Keratinocyte (primary cell): ENCODE results near the gene KIN. TPM values are rescaled to one million over a fixed set of nuclear protein-coding genes. Genes with fewer than 3 reads are reported as not detected.

Experiments
- DNase-seq: peaks from one replicate; pipeline ENCODE4 v3.0.0-alpha.2; 2011; ENCODE audit warnings: low read depth, missing footprints, low spot score
- FAIRE-seq: peaks from 2 replicates; lab custom pipeline; 2011; peaks lifted over from hg19 to GRCh38; lab: Jason Lieb, UNC
- H2AFZ ChIP-seq: 2 replicates; pipeline ENCODE4 v1.6.0; 2012; ENCODE audit warnings: low read length, control low read depth, inconsistent platforms; ENCODE audit not compliant: control insufficient read depth
- H3K27ac ChIP-seq: 2 replicates; pipeline ENCODE4 v1.5.1; 2011; ENCODE audit warnings: low read length; ENCODE audit not compliant: control insufficient read depth, insufficient read depth
- H3K27me3 ChIP-seq: 3 replicates; pipeline ENCODE4 v1.6.0; 2011; ENCODE audit warnings: low read length; ENCODE audit not compliant: control insufficient read depth, insufficient read depth; ENCODE audit errors: extremely low read depth
- H3K36me3 ChIP-seq, 2 experiments: 2 replicates in 1 of 2; 3 replicates in 1 of 2; pipeline ENCODE4 v1.5.1; 2011; ENCODE audit warnings: low read length in 2 of 2, mild to moderate bottlenecking in 1 of 2; ENCODE audit not compliant: control insufficient read depth in 2 of 2, insufficient read depth in 2 of 2; ENCODE audit errors: extremely low read depth in 1 of 2
- H3K4me1 ChIP-seq: 3 replicates; pipeline ENCODE4 v1.5.1; 2011; ENCODE audit warnings: low read length; ENCODE audit not compliant: control insufficient read depth, insufficient read depth; ENCODE audit errors: extremely low read depth
- H3K4me2 ChIP-seq: 3 replicates; pipeline ENCODE4 v1.6.0; 2011; ENCODE audit warnings: low read depth, low read length; ENCODE audit not compliant: control insufficient read depth, insufficient read depth; ENCODE audit errors: extremely low read depth
- H3K4me3 ChIP-seq, 3 experiments: fragments of 200-600 bp in 1 of 3; sonication (generic) in 1 of 3; 2 replicates in 2 of 3; 3 replicates in 1 of 3; pipeline ENCODE4 v1.5.1; 2011 to 2016; ENCODE audit warnings: low read length in 3 of 3, mild to moderate bottlenecking in 3 of 3, control low read depth in 2 of 3, inconsistent platforms in 1 of 3, low read depth in 1 of 3, mixed read lengths in 1 of 3, mixed run types in 1 of 3, moderate library complexity in 1 of 3; ENCODE audit not compliant: control insufficient read depth in 2 of 3, insufficient read depth in 2 of 3; ENCODE audit errors: extremely low read depth in 1 of 3
- H3K79me2 ChIP-seq: 2 replicates; pipeline ENCODE4 v1.6.0; 2012; ENCODE audit warnings: low read length; ENCODE audit not compliant: control insufficient read depth, insufficient read depth
- H3K9ac ChIP-seq: 3 replicates; pipeline ENCODE4 v1.6.0; 2011; ENCODE audit warnings: low read length; ENCODE audit not compliant: control insufficient read depth, insufficient read depth; ENCODE audit errors: extremely low read depth
- H3K9me1 ChIP-seq: 3 replicates; pipeline ENCODE4 v1.6.0; 2011; ENCODE audit warnings: low read length; ENCODE audit not compliant: control insufficient read depth, insufficient read depth; ENCODE audit errors: extremely low read depth
- H3K9me3 ChIP-seq: 2 replicates; pipeline ENCODE4 v1.5.1; 2012; ENCODE audit warnings: low read depth, low read length; ENCODE audit not compliant: control insufficient read depth
- H4K20me1 ChIP-seq: 3 replicates; pipeline ENCODE4 v1.6.0; 2011; ENCODE audit warnings: low read length; ENCODE audit not compliant: control insufficient read depth, insufficient read depth; ENCODE audit errors: extremely low read depth
- EZH2 ChIP-seq: IDR thresholded peaks from one replicate; pipeline ENCODE4 v1.6.1; 2012; ENCODE audit warnings: inconsistent platforms, mild to moderate bottlenecking, low read length, moderate library complexity
- dilution Hi-C: fragments of 300-500 bp; cut with MboI; formaldehyde crosslinking; loops from one replicate; pipeline ENCODE4 v1.7.0; 2020; ENCODE audit warnings: low sequenced_read_pairs; ENCODE audit not compliant: extremely low pct_ligation_motif_present
- polyA plus RNA-seq, 5 experiments: library from polyadenylated mRNA; depleted of rRNA in 3 of 5; stranded (reverse) in 3 of 5; stranded (forward) in 1 of 5; unstranded in 1 of 5; fragments of >200 nt; gene quantifications; 1 replicate in 1 of 5; 2 replicates in 3 of 5; 3 replicates in 1 of 5; pipeline versions ENCODE4 v1.2.1 to v1.2.3, GENCODE V29; 2011 to 2012; ENCODE audit warnings: missing spikeins in 2 of 5, low read depth in 1 of 5, low replicate concordance in 1 of 5
- TF ChIP-seq, protein P1 (sequence below), 3 experiments: IDR thresholded peaks in 1 of 3; conservative IDR thresholded peaks in 1 of 3; optimal IDR thresholded peaks in 1 of 3; 2 replicates in 2 of 3; 3 replicates in 1 of 3; pipeline versions ENCODE3 to v1.5.1; 2011; ENCODE audit warnings: low read length in 3 of 3, mild to moderate bottlenecking in 3 of 3, moderate library complexity in 2 of 3, control low read depth in 1 of 3, inconsistent platforms in 1 of 3; ENCODE audit not compliant: insufficient read depth in 2 of 3; ENCODE audit errors: extremely low read depth in 1 of 3

The KIN gene
- polyA plus RNA-seq, 1 donor (not counting 4 experiments of a cell fraction or from before 2014, with no cell fraction given): 15.1 TPM

DNA sequence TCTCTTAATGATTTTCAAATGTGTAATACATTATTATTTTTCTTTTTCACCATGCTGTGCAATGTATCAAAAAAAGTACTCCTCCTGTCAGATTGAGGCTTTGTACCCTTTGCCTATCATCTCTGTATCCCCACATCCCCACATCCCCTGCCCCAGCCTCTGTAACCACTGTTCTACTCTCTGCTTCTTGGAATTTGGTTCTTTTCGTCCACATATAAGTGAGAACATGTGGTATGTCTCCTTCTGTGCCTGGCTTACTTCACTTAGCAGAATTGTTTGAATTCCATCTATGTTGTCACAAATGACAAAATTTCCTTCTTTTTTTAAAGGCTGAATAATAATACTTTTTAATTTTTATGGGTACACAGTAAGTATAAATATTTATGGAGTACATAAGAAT is 44.3 kb upstream of the KIN start:
- no peak overlapping the region for H2AFZ ChIP-seq
- H3K79me2 ChIP-seq: peaks cover 41% of the 10 kb centered on the region
- no peak overlapping the region for H3K9ac ChIP-seq
- dilution Hi-C loops: no loop called here
- no peak for DNase-seq
- no peaks in the 10 kb centered on the region for H3K36me3 ChIP-seq
- no peak for FAIRE-seq
- no peaks in the 10 kb centered on the region for H4K20me1 ChIP-seq
- no peaks in the 10 kb centered on the region for H3K27me3 ChIP-seq
- no peak overlapping the region for H3K4me2 ChIP-seq
- no peak overlapping the region for H3K4me3 ChIP-seq
- no peaks in the 10 kb centered on the region for H3K9me3 ChIP-seq
- no peak overlapping the region for H3K27ac ChIP-seq
- no peaks in the 10 kb centered on the region for H3K9me1 ChIP-seq
- no peaks in the 10 kb centered on the region for H3K4me1 ChIP-seq
- no peak for TF ChIP-seq EZH2
- TF ChIP-seq, protein P1, sequence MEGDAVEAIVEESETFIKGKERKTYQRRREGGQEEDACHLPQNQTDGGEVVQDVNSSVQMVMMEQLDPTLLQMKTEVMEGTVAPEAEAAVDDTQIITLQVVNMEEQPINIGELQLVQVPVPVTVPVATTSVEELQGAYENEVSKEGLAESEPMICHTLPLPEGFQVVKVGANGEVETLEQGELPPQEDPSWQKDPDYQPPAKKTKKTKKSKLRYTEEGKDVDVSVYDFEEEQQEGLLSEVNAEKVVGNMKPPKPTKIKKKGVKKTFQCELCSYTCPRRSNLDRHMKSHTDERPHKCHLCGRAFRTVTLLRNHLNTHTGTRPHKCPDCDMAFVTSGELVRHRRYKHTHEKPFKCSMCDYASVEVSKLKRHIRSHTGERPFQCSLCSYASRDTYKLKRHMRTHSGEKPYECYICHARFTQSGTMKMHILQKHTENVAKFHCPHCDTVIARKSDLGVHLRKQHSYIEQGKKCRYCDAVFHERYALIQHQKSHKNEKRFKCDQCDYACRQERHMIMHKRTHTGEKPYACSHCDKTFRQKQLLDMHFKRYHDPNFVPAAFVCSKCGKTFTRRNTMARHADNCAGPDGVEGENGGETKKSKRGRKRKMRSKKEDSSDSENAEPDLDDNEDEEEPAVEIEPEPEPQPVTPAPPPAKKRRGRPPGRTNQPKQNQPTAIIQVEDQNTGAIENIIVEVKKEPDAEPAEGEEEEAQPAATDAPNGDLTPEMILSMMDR (optimal IDR thresholded peaks at IDR 0.05 in 1 of 3, IDR thresholded peaks at IDR 0.05 in 1 of 3, conservative IDR thresholded peaks at IDR 0.05 in 1 of 3; ENCODE audit: extremely low read depth in 1 of 3, insufficient read depth in 2 of 3, low read length in 3 of 3): no peak

DNA sequence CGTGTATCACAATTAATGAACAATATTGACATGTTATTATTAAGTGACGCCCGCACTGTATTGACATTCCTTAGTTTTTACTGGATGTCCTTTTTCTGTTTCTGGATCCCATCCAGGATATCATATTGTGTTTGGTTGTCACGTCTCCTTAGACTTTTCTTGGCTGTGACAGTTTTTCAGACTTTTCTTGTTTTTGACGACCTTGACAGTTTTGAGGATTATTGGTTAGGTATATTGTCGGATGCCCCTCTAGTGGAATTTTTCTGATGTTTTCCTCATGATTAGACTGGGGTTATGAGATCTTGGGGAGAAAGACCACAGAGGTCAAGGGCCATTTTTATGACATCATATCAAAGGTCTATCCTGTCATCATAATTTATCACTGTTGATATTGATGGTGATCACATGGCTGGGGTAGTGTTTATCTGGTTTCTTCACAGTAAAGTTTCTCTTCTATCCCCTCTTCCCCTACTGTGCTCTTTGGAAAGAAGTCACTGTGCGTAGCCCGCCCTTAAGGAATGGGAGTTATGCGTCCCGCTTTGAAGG is 41.6 kb upstream of the KIN start:
- no peaks in the 10 kb centered on the region for H4K20me1 ChIP-seq
- no peaks in the 10 kb centered on the region for H3K36me3 ChIP-seq
- H3K27me3 ChIP-seq: no peaks in the 10 kb centered on the region
- H3K27ac ChIP-seq: no peak overlapping the region
- peaks cover 41% of the 10 kb centered on the region for H3K79me2 ChIP-seq
- no peaks in the 10 kb centered on the region for H3K9me3 ChIP-seq
- dilution Hi-C loops: no loop called here
- TF ChIP-seq EZH2: no peak
- TF ChIP-seq, protein P1 (optimal IDR thresholded peaks at IDR 0.05 in 1 of 3, IDR thresholded peaks at IDR 0.05 in 1 of 3, conservative IDR thresholded peaks at IDR 0.05 in 1 of 3; ENCODE audit: extremely low read depth in 1 of 3, insufficient read depth in 2 of 3, low read length in 3 of 3): no peak
- H3K4me2 ChIP-seq: no peak overlapping the region
- no peak overlapping the region for H3K9ac ChIP-seq
- H3K4me1 ChIP-seq: no peaks in the 10 kb centered on the region
- no peaks in the 10 kb centered on the region for H3K9me1 ChIP-seq
- H3K4me3 ChIP-seq: no peak overlapping the region
- DNase-seq (no peak), FAIRE-seq (no peak)
- H2AFZ ChIP-seq: no peak overlapping the region
